Measurements from ENCODE around the gene FSCN2. TPM values are rescaled to one million over a fixed set of nuclear protein-coding genes. Genes with fewer than 3 reads are reported as not detected.

The FSCN2 gene
- total RNA-seq, 1 donor from 2014 or later = 0.52 TPM

GRCh38 chr17:81494626-81495377 lies 33.4 kb upstream of the FSCN2 start:
- H3K27ac Mint-ChIP-seq = no peak overlapping the region
- no peaks in the 10 kb centered on the region for H3K4me1 Mint-ChIP-seq (ENCODE audit: low read depth)
- no peaks in the 10 kb centered on the region for H3K36me3 Mint-ChIP-seq (ENCODE audit: low read depth)
- H3K9me3 Mint-ChIP-seq = no peaks in the 10 kb centered on the region
- H3K27me3 Mint-ChIP-seq (ENCODE audit: insufficient read depth) = peaks cover 27% of the 10 kb centered on the region
- intact Hi-C loops (cut with micrococcal nuclease) = no loop called here
- DNase-seq (ENCODE audit: low spot score) = no peak
- H3K4me3 Mint-ChIP-seq = no peak overlapping the region

- Mint-ChIP-seq H3K27ac (no peak overlapping the region), H3K4me3 (no peak overlapping the region)
- intact Hi-C loops (cut with micrococcal nuclease) = no loop called here
Measured at GRCh38 chr17:81498953-81499600, 29.1 kb upstream of the FSCN2 start.

GRCh38 chr17:81499601-81499970 lies 28.6 kb upstream of the FSCN2 start:
- Mint-ChIP-seq H3K4me3 (no peak overlapping the region), H3K27ac (no peak overlapping the region), H3K36me3 (ENCODE audit: low read depth) (no peaks in the 10 kb centered on the region), H3K9me3 (no peaks in the 10 kb centered on the region), H3K27me3 (ENCODE audit: insufficient read depth) (peaks cover 37% of the 10 kb centered on the region), H3K4me1 (ENCODE audit: low read depth) (no peaks in the 10 kb centered on the region)
- intact Hi-C loops (cut with micrococcal nuclease) = no loop called here
- DNase-seq (ENCODE audit: low spot score) = no peak

More at GRCh38 chr17:81498953-81499600, 29.1 kb upstream of the FSCN2 start:
- no peak for DNase-seq (ENCODE audit: low spot score)
- no peaks in the 10 kb centered on the region for H3K36me3 Mint-ChIP-seq (ENCODE audit: low read depth)
- H3K9me3 Mint-ChIP-seq = no peaks in the 10 kb centered on the region
- no peaks in the 10 kb centered on the region for H3K4me1 Mint-ChIP-seq (ENCODE audit: low read depth)
- peaks cover 36% of the 10 kb centered on the region for H3K27me3 Mint-ChIP-seq (ENCODE audit: insufficient read depth)

- no peaks in the 10 kb centered on the region for H3K4me1 Mint-ChIP-seq (ENCODE audit: low read depth)
- no peaks in the 10 kb centered on the region for H3K9me3 Mint-ChIP-seq
- H3K27ac Mint-ChIP-seq = no peak overlapping the region
- H3K36me3 Mint-ChIP-seq (ENCODE audit: low read depth) = no peaks in the 10 kb centered on the region
- intact Hi-C loops (cut with micrococcal nuclease) = no loop called here
- no peak overlapping the region for H3K4me3 Mint-ChIP-seq
- peaks cover 39% of the 10 kb centered on the region for H3K27me3 Mint-ChIP-seq (ENCODE audit: insufficient read depth)
- DNase-seq (ENCODE audit: low spot score) = no peak
Measured at GRCh38 chr17:81500047-81500446, 28.1 kb upstream of the FSCN2 start.

GRCh38 chr17:81502471-81503017 lies 25.6 kb upstream of the FSCN2 start:
- peaks cover 1% of the 10 kb centered on the region for H3K4me1 Mint-ChIP-seq (ENCODE audit: low read depth)
- H3K9me3 Mint-ChIP-seq = no peaks in the 10 kb centered on the region
- DNase-seq (ENCODE audit: low spot score) = no peak
- H3K4me3 Mint-ChIP-seq = no peak overlapping the region
- H3K27me3 Mint-ChIP-seq (ENCODE audit: insufficient read depth) = peaks cover 39% of the 10 kb centered on the region
- intact Hi-C loops (cut with micrococcal nuclease) = no loop called here
- no peak overlapping the region for H3K27ac Mint-ChIP-seq
- peaks cover under 1% of the 10 kb centered on the region for H3K36me3 Mint-ChIP-seq (ENCODE audit: low read depth)

GRCh38 chr17:81503619-81504018 lies 24.6 kb upstream of the FSCN2 start:
- no peak for DNase-seq (ENCODE audit: low spot score)
- peaks cover 34% of the 10 kb centered on the region for H3K27me3 Mint-ChIP-seq (ENCODE audit: insufficient read depth)
- H3K4me3 Mint-ChIP-seq = no peak overlapping the region
- peaks cover 6% of the 10 kb centered on the region for H3K4me1 Mint-ChIP-seq (ENCODE audit: low read depth)
- H3K36me3 Mint-ChIP-seq (ENCODE audit: low read depth) = peaks cover 6% of the 10 kb centered on the region
- H3K9me3 Mint-ChIP-seq = no peaks in the 10 kb centered on the region
- H3K27ac Mint-ChIP-seq = no peak overlapping the region
- intact Hi-C loops (cut with micrococcal nuclease) = no loop called here

GRCh38 chr17:81508639-81509206 lies 19.5 kb upstream of the FSCN2 start:
- H3K4me3 Mint-ChIP-seq = peak overlapping the region; percentile 100
- peak overlapping the region; percentile 94 for H3K27ac Mint-ChIP-seq
- no peaks in the 10 kb centered on the region for H3K9me3 Mint-ChIP-seq
- H3K36me3 Mint-ChIP-seq (ENCODE audit: low read depth) = peaks cover 43% of the 10 kb centered on the region
- no peak for DNase-seq (ENCODE audit: low spot score)
- H3K27me3 Mint-ChIP-seq (ENCODE audit: insufficient read depth) = peaks cover 15% of the 10 kb centered on the region
- intact Hi-C loops (cut with micrococcal nuclease) = loop anchor here (2.0 kb wide), 2 partner anchors 22 to 106 kb away; no protein-coding TSS in a partner anchor
- H3K4me1 Mint-ChIP-seq (ENCODE audit: low read depth) = peaks cover 24% of the 10 kb centered on the region

GRCh38 chr17:81509207-81509971 lies 18.8 kb upstream of the FSCN2 start:
- no peak for DNase-seq (ENCODE audit: low spot score)
- Mint-ChIP-seq H3K36me3 (ENCODE audit: low read depth) (peaks cover 43% of the 10 kb centered on the region), H3K9me3 (no peaks in the 10 kb centered on the region), H3K27me3 (ENCODE audit: insufficient read depth) (peaks cover 10% of the 10 kb centered on the region), H3K4me1 (ENCODE audit: low read depth) (peaks cover 24% of the 10 kb centered on the region), H3K4me3 (peak overlapping the region; percentile 100), H3K27ac (peak overlapping the region; percentile 94)
- intact Hi-C loops (cut with micrococcal nuclease) = loop anchor here (2.0 kb wide), 2 partner anchors 23 to 107 kb away; no protein-coding TSS in a partner anchor

- H3K27me3 Mint-ChIP-seq (ENCODE audit: insufficient read depth) = peaks cover 3% of the 10 kb centered on the region
- intact Hi-C loops (cut with micrococcal nuclease) = loop anchor here (2.0 to 5.0 kb wide), 4 partner anchors 23 to 1713 kb away; partner anchors contain the start of genes ARHGDIA and CBX8
- peak overlapping the region; percentile 94 for H3K27ac Mint-ChIP-seq
- H3K9me3 Mint-ChIP-seq = no peaks in the 10 kb centered on the region
- peaks cover 24% of the 10 kb centered on the region for H3K4me1 Mint-ChIP-seq (ENCODE audit: low read depth)
- no peak for DNase-seq (ENCODE audit: low spot score)
- peak overlapping the region; percentile 100 for H3K4me3 Mint-ChIP-seq
- peaks cover 43% of the 10 kb centered on the region for H3K36me3 Mint-ChIP-seq (ENCODE audit: low read depth)
Measured at GRCh38 chr17:81509972-81510784, 18.0 kb upstream of the FSCN2 start.

GRCh38 chr17:81510785-81511553 lies 17.2 kb upstream of the FSCN2 start:
- Mint-ChIP-seq H3K9me3 (no peaks in the 10 kb centered on the region), H3K36me3 (ENCODE audit: low read depth) (peaks cover 43% of the 10 kb centered on the region), H3K27me3 (ENCODE audit: insufficient read depth) (no peaks in the 10 kb centered on the region), H3K27ac (peak overlapping the region; percentile 94), H3K4me3 (peak overlapping the region; percentile 100), H3K4me1 (ENCODE audit: low read depth) (peaks cover 28% of the 10 kb centered on the region)
- DNase-seq (ENCODE audit: low spot score) = peak; percentile 30
- intact Hi-C loops (cut with micrococcal nuclease) = loop anchor here (5.0 kb wide), 2 partner anchors 361 to 1714 kb away; partner anchors contain the start of genes ARHGDIA and CBX8

- DNase-seq (ENCODE audit: low spot score) = no peak
- Mint-ChIP-seq H3K27me3 (ENCODE audit: insufficient read depth) (no peaks in the 10 kb centered on the region), H3K4me3 (peak overlapping the region; percentile 100), H3K9me3 (no peaks in the 10 kb centered on the region), H3K27ac (peak overlapping the region; percentile 94), H3K4me1 (ENCODE audit: low read depth) (peaks cover 28% of the 10 kb centered on the region), H3K36me3 (ENCODE audit: low read depth) (peaks cover 43% of the 10 kb centered on the region)
- intact Hi-C loops (cut with micrococcal nuclease) = loop anchor here (5.0 kb wide), 2 partner anchors 361 to 1714 kb away; partner anchors contain the start of genes ARHGDIA and CBX8
Measured at GRCh38 chr17:81511554-81511803, 16.7 kb upstream of the FSCN2 start.
